HG03139 (cell line): ENCODE results near the gene MAPKAPK3.

Experiments
- ATAC-seq: cut with Tn5 transposase; IDR thresholded peaks from one replicate; pipeline ENCODE4 v1.9.1; 2021; ENCODE audit not compliant: unreplicated experiment

MAPKAPK3 gene

GRCh38 chr3:50587373-50587772 lies 29.6 kb upstream of the MAPKAPK3 start:
- ATAC-seq = no peak

GRCh38 chr3:50587806-50588758 lies 28.9 kb upstream of the MAPKAPK3 start:
- ATAC-seq = no peak

GRCh38 chr3:50588759-50589433 lies 28.1 kb upstream of the MAPKAPK3 start:
- no peak for ATAC-seq

- no peak for ATAC-seq
Measured at GRCh38 chr3:50591196-50591741, 25.7 kb upstream of the MAPKAPK3 start.

- no peak for ATAC-seq
Measured at GRCh38 chr3:50592568-50592967, 24.4 kb upstream of the MAPKAPK3 start.

GRCh38 chr3:50594253-50594785 lies 22.6 kb upstream of the MAPKAPK3 start:
- no peak for ATAC-seq

GRCh38 chr3:50599115-50599715 lies 17.7 kb upstream of the MAPKAPK3 start:
- no peak for ATAC-seq

- ATAC-seq = no peak
Measured at GRCh38 chr3:50599716-50600118, 17.2 kb upstream of the MAPKAPK3 start.

GRCh38 chr3:50600141-50600753 lies 16.7 kb upstream of the MAPKAPK3 start:
- no peak for ATAC-seq

GRCh38 chr3:50600841-50601591 lies 15.9 kb upstream of the MAPKAPK3 start:
- no peak for ATAC-seq

- ATAC-seq = no peak
Measured at GRCh38 chr3:50602595-50603191, 14.3 kb upstream of the MAPKAPK3 start.

GRCh38 chr3:50603261-50604109 lies 13.5 kb upstream of the MAPKAPK3 start:
- ATAC-seq = no peak

GRCh38 chr3:50604110-50604621 lies 12.8 kb upstream of the MAPKAPK3 start:
- no peak for ATAC-seq

GRCh38 chr3:50604628-50605588 lies 12.0 kb upstream of the MAPKAPK3 start:
- no peak for ATAC-seq

- no peak for ATAC-seq
Measured at GRCh38 chr3:50605901-50606326, 11.0 kb upstream of the MAPKAPK3 start.

- ATAC-seq = no peak
Measured at GRCh38 chr3:50606596-50606995, 10.4 kb upstream of the MAPKAPK3 start.
